Naive B cell (primary cell): ENCODE data around the gene GADD45GIP1. TPM values are rescaled to one million over a fixed set of nuclear protein-coding genes. Genes with fewer than 3 reads are reported as not detected.
A peak's percentile ranks its signal among the peaks of the same experiment; 100 is the strongest.
"Not testable (repeated sequence)": the region's sequence is repeated elsewhere in the genome, so short reads cannot be mapped to it uniquely, and the experiment has no call there.

Source experiments
- ATAC-seq, 2 donors: fragments of 150-1000 bp; cut with Tn5 transposase; 2 replicates each; pipeline ENCODE4 v1.10.0; 2021; ENCODE audit warnings: low read depth in 2 of 2, mild to moderate bottlenecking in 2 of 2, moderate library complexity in 2 of 2
- DNase-seq: peaks from one replicate; pipeline ENCODE4 v3.0.0; 2022
- H3K27ac Mint-ChIP-seq, 6 donors: one replicate each; pipeline ENCODE4 v1.8.0; 2020 to 2022; ENCODE audit warnings: mild to moderate bottlenecking in 6 of 6, mixed read lengths in 6 of 6, moderate library complexity in 5 of 6, inconsistent platforms in 2 of 6
- H3K27me3 Mint-ChIP-seq, 3 donors: one replicate each; pipeline ENCODE4 v1.8.0; 2021 to 2022; ENCODE audit warnings: mixed read lengths in 3 of 3, mild to moderate bottlenecking in 1 of 3
- H3K36me3 Mint-ChIP-seq, 2 donors: one replicate each; pipeline ENCODE4 v1.8.0; 2020 to 2022; ENCODE audit warnings: mixed read lengths in 2 of 2, inconsistent platforms in 1 of 2, mild to moderate bottlenecking in 1 of 2
- H3K4me1 Mint-ChIP-seq, 3 donors: one replicate each; pipeline ENCODE4 v1.8.0; 2020 to 2022; ENCODE audit warnings: mixed read lengths in 3 of 3, inconsistent platforms in 1 of 3, mild to moderate bottlenecking in 1 of 3, moderate library complexity in 1 of 3
- H3K4me3 Mint-ChIP-seq, 8 donors: one replicate each; pipeline ENCODE4 v1.8.0; 2020 to 2022; ENCODE audit warnings: mild to moderate bottlenecking in 8 of 8, mixed read lengths in 8 of 8, moderate library complexity in 8 of 8, inconsistent platforms in 2 of 8
- H3K9me3 Mint-ChIP-seq, 7 donors: one replicate each; pipeline ENCODE4 v1.8.0; 2020 to 2022; ENCODE audit warnings: mixed read lengths in 7 of 7, mild to moderate bottlenecking in 5 of 7, inconsistent platforms in 2 of 7, moderate library complexity in 1 of 7
- polyA plus RNA-seq, 6 donors: library from polyadenylated mRNA; unstranded; fragments of 300-500 nt; fragmentation: Illumina TruSeq; gene quantifications; one replicate each; pipeline ENCODE4 v1.2.3, GENCODE V29; 2021; ENCODE audit warnings: low read depth in 6 of 6

GADD45GIP1 gene
- polyA plus RNA-seq, 6 donors from 2014 or later, result 49.4 to 65.9 (median 52.7) TPM

GRCh38 chr19:12921047-12921446 is 36.0 kb downstream of the GADD45GIP1 start:
- no peaks in the 10 kb centered on the region for H3K9me3 Mint-ChIP-seq
- DNase-seq (no peak), ATAC-seq (no peak)
- H3K4me1 Mint-ChIP-seq, result peaks cover 12 to 14% (median 12%) of the 10 kb centered on the region in 3 donors
- no peak overlapping the region for H3K4me3 Mint-ChIP-seq
- no peaks in the 10 kb centered on the region for H3K27me3 Mint-ChIP-seq
- H3K36me3 Mint-ChIP-seq, result peaks cover 5 to 9% of the 10 kb centered on the region in 2 donors
- peak overlapping the region in 3 of 6 donors; percentile 67 to 95 (median 94) for H3K27ac Mint-ChIP-seq

DNA sequence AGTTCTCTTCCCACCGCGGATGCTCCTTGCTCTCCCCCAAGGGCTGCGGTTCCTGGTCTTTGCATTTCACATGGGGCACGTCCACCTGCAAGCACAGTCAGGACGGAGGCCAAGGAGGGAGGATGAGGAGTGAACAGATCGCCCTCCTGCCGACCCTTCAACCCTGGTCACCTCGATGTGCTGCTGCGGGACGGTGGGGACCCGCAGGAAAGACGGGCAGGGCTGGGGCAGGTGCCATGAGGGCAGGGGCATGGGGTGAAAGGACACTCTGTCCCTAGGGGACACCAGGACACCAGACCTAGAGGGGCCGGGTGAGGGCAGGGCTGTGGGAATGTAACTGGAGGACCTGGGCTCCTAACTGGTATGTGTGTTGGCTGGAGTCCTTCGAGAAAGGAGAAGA is 38.8 kb downstream of the GADD45GIP1 start:
- Mint-ChIP-seq H3K4me1 (peaks cover 22 to 26% (median 25%) of the 10 kb centered on the region in 3 donors), H3K4me3 (peak overlapping the region in 3 of 8 donors; percentile 67 to 84 (median 78)), H3K27me3 (no peaks in the 10 kb centered on the region), H3K9me3 (no peaks in the 10 kb centered on the region), H3K36me3 (peaks cover 5 to 7% of the 10 kb centered on the region in 2 donors), H3K27ac (peak overlapping the region in 3 of 6 donors; percentile 93 to 95 (median 95))
- no peak for ATAC-seq
- no peak for DNase-seq

DNA sequence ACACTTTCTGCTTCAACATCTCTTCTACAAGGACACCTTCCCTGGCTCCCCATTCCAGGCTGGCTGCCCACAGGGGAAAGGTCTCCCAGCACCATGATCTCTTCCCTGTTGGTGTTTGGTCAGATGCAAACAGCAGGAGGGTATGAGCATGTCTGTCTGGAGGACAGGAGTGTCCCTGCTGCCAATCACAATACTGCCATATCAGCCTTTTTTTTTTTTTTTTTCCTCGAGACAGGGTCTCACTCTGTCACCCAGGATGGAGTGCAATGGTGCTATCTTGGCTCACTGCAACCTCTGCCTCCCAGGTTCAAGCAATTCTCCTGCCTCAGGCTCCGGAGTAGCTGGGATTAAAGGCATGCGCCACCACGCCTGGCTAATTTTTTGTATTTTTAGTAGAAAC is 41.2 kb downstream of the GADD45GIP1 start:
- not testable (repeated sequence) for H3K27ac Mint-ChIP-seq, ATAC-seq, H3K27me3 Mint-ChIP-seq, H3K36me3 Mint-ChIP-seq, H3K9me3 Mint-ChIP-seq, DNase-seq
- Mint-ChIP-seq H3K4me3 (peak overlapping the region in 2 of 8 donors; percentile 18 to 89), H3K4me1 (peaks cover 18 to 29% (median 29%) of the 10 kb centered on the region in 3 donors)

DNA sequence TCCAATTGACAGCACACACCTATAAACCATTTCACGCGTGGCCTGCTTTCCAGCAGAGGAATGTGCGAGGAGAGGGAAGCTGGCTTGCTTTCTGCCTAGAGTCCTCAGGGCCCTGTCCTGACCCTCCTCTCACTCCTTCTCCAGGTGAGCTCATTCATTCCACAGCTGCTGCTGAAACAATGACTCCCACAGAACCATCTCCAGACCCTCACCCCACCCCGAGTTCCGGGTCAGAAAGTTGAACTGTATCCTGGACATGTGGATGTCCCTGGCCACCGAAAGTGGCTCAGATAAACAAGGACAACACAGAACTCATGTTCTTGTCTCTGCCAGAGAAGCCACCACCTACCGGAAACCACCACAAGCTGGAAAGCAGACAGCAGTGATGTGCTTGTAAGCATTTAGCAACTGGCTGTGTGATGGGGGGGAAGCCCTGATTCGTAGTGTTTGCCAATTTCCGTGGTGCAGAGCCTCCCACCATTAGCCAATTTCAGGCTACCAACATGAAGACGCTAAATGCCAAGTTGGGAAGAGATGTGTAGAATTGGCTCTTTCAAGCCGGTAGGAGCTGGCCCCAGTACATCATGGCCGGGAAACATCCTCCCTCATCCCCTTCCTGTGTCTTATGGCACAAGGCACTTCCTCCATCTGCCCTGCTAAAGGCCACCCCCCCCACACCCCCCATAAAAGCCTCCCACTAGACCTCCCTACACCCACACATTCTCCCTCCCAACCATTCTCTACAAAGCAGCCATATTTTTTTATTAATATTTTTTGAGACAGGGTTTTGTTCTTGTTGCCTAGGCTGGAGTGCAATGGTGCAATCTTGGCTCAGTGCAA is 43.0 kb downstream of the GADD45GIP1 start:
- ATAC-seq (peak; percentile 79 to 84), DNase-seq (no peak)
- H3K9me3 Mint-ChIP-seq, result no peaks in the 10 kb centered on the region
- H3K4me1 Mint-ChIP-seq, result peaks cover 11 to 24% (median 21%) of the 10 kb centered on the region in 3 donors
- H3K36me3 Mint-ChIP-seq, result no peaks in the 10 kb centered on the region
- H3K27me3 Mint-ChIP-seq, result no peaks in the 10 kb centered on the region
- peak overlapping the region; percentile 23 to 95 (median 63) for H3K27ac Mint-ChIP-seq
- H3K4me3 Mint-ChIP-seq, result peak overlapping the region in 6 of 8 donors; percentile 27 to 68 (median 56)

GRCh38 chr19:12913011-12913561 is 43.9 kb downstream of the GADD45GIP1 start:
- Mint-ChIP-seq H3K4me1 (peaks cover 9 to 17% (median 17%) of the 10 kb centered on the region in 3 donors), H3K27ac (no peak overlapping the region), H3K9me3 (no peaks in the 10 kb centered on the region), H3K27me3 (no peaks in the 10 kb centered on the region), H3K36me3 (no peaks in the 10 kb centered on the region), H3K4me3 (peak overlapping the region in 2 of 8 donors; percentile 24 to 53)
- ATAC-seq (no peak), DNase-seq (no peak)

DNA sequence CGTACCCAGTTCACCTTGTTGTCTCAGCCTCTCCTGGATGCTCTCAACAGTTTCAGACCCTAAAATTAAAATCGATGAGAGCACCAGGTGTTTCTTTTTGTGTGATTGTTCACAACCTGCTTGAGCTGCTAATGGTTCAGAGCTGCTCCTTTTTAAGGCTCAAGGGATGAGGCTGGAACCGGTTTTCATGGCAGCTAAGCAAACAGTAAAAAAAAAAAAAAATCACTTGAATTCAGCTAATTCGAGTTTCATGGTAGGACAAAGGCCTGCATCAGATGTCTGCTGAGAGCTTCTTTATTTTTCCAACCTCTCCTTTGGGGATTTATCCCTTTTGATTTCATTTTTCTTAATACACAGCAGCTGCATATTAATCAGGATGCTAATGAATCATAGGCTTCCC is 44.5 kb downstream of the GADD45GIP1 start:
- no peaks in the 10 kb centered on the region for H3K36me3 Mint-ChIP-seq
- peaks cover 9 to 17% (median 17%) of the 10 kb centered on the region in 3 donors for H3K4me1 Mint-ChIP-seq
- no peak for ATAC-seq
- no peaks in the 10 kb centered on the region for H3K9me3 Mint-ChIP-seq
- no peak for DNase-seq
- H3K4me3 Mint-ChIP-seq, result no peak overlapping the region
- H3K27me3 Mint-ChIP-seq, result no peaks in the 10 kb centered on the region
- no peak overlapping the region for H3K27ac Mint-ChIP-seq

DNA sequence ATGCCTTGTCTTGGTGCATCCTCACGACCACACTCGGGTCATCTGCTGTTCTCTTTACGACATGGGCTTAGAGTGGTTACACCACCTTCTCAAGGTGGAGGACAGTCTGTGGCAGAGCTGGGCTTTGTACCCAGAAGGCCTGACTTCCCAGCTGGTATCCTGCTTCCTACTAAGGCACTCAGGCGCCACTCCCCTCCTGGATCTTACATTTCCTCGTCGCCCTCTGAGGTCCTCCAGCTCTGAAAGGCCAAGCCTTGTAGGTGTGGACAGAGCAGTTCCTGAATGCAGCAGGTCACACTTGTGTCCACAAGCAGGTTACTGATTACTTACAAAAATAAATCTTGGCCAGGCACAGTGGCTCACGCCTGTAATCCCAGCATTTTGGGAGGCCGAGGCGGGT is 49.9 kb downstream of the GADD45GIP1 start:
- Mint-ChIP-seq H3K9me3 (no peaks in the 10 kb centered on the region), H3K27ac (no peak overlapping the region), H3K4me3 (no peak overlapping the region), H3K27me3 (no peaks in the 10 kb centered on the region), H3K36me3 (no peaks in the 10 kb centered on the region), H3K4me1 (no peaks in the 10 kb centered on the region)
- ATAC-seq, result no peak
- no peak for DNase-seq

Other genes starting within 250 kb of the GADD45GIP1 start
- 1 to 10 TPM in 5 of 6 donors, not detected in 1; 1.7 to 3.5 (median 2.7) TPM for gene TNPO2, start 233.3 kb downstream of the GADD45GIP1 start, polyA plus RNA-seq
- gene TRIR, start 222.5 kb downstream of the GADD45GIP1 start, polyA plus RNA-seq, result 100 to 1,000 TPM; 207 to 269 (median 230) TPM
- 100 to 1,000 TPM in 1 of 6 donors, 10 to 100 TPM in 5; 46.3 to 105 (median 53.5) TPM for gene GET3, start 219.7 kb downstream of the GADD45GIP1 start, polyA plus RNA-seq
- gene BEST2, start 205.4 kb downstream of the GADD45GIP1 start, polyA plus RNA-seq, result under 1 TPM in 1 of 6 donors, not detected in 5; 0.23 TPM
- 1 to 10 TPM; 1.1 to 7.1 (median 3.3) TPM for gene HOOK2, start 181.7 kb downstream of the GADD45GIP1 start, polyA plus RNA-seq
- 1,000 to 10,000 TPM in 5 of 6 donors, 100 to 1,000 TPM in 1; 777 to 2,686 (median 1,649) TPM for gene JUNB, start 165.7 kb downstream of the GADD45GIP1 start, polyA plus RNA-seq
- gene PRDX2, start 155.4 kb downstream of the GADD45GIP1 start, polyA plus RNA-seq, result 100 to 1,000 TPM in 5 of 6 donors, 10 to 100 TPM in 1; 96.8 to 203 (median 126) TPM
- gene THSD8, start 155.2 kb downstream of the GADD45GIP1 start, polyA plus RNA-seq, result 1 to 10 TPM in 5 of 6 donors, not detected in 1; 2.0 to 6.6 (median 5.2) TPM
- 10 to 100 TPM; 19.7 to 30.9 (median 25.1) TPM for gene RNASEH2A, start 150.6 kb downstream of the GADD45GIP1 start, polyA plus RNA-seq
- gene RTBDN, start 122.6 kb downstream of the GADD45GIP1 start, polyA plus RNA-seq, result not detected
- gene MAST1, start 118.7 kb downstream of the GADD45GIP1 start, polyA plus RNA-seq, result 1 to 10 TPM in 3 of 6 donors, under 1 TPM in 2, not detected in 1; 0.10 to 2.5 (median 1.0) TPM
- 10 to 100 TPM; 24.5 to 55.8 (median 40.6) TPM for gene DNASE2, start 75.8 kb downstream of the GADD45GIP1 start, polyA plus RNA-seq
- gene KLF1, start 70.0 kb downstream of the GADD45GIP1 start, polyA plus RNA-seq, result not detected
- 10 to 100 TPM in 5 of 6 donors, 1 to 10 TPM in 1; 7.8 to 16.3 (median 13.4) TPM for gene GCDH, start 66.1 kb downstream of the GADD45GIP1 start, polyA plus RNA-seq
- gene SYCE2, start 37.9 kb downstream of the GADD45GIP1 start, polyA plus RNA-seq, result under 1 TPM in 1 of 6 donors, not detected in 5; 0.21 TPM
- gene FARSA, start 23.5 kb downstream of the GADD45GIP1 start, polyA plus RNA-seq, result 10 to 100 TPM; 33.8 to 63.0 (median 44.0) TPM
- gene CALR, start 18.6 kb downstream of the GADD45GIP1 start, polyA plus RNA-seq, result 100 to 1,000 TPM in 5 of 6 donors, 10 to 100 TPM in 1; 97.4 to 189 (median 155) TPM
- gene RAD23A, start 11.4 kb downstream of the GADD45GIP1 start, polyA plus RNA-seq, result 100 to 1,000 TPM in 3 of 6 donors, 10 to 100 TPM in 3; 82.9 to 119 (median 99.3) TPM
- gene DAND5, start 12.4 kb upstream of the GADD45GIP1 start, polyA plus RNA-seq, result not detected
- 1 to 10 TPM in 2 of 6 donors, under 1 TPM in 2, not detected in 2; 0.21 to 2.1 (median 1.1) TPM for gene NFIX, start 38.3 kb upstream of the GADD45GIP1 start, polyA plus RNA-seq
- 10 to 100 TPM; 39.9 to 88.3 (median 50.8) TPM for gene LYL1, start 145.6 kb upstream of the GADD45GIP1 start, polyA plus RNA-seq
- 10 to 100 TPM; 20.2 to 36.3 (median 24.1) TPM for gene TRMT1, start 159.5 kb upstream of the GADD45GIP1 start, polyA plus RNA-seq
- 1 to 10 TPM in 2 of 6 donors, under 1 TPM in 4; 0.47 to 1.4 (median 0.67) TPM for gene NACC1, start 161.0 kb upstream of the GADD45GIP1 start, polyA plus RNA-seq
- 10 to 100 TPM; 48.2 to 84.3 (median 60.0) TPM for gene STX10, start 193.2 kb upstream of the GADD45GIP1 start, polyA plus RNA-seq
- 1,000 to 10,000 TPM in 2 of 6 donors, 100 to 1,000 TPM in 4; 351 to 1,131 (median 562) TPM for gene IER2, start 193.2 kb upstream of the GADD45GIP1 start, polyA plus RNA-seq